ENCODE results near the gene TSTD2. TPM values are rescaled to one million over a fixed set of nuclear protein-coding genes. Genes with fewer than 3 reads are reported as not detected.

The TSTD2 gene
- total RNA-seq, 2 donors from 2014 or later = 13.9 to 14.0 TPM

- H3K27ac ChIP-seq = peak overlapping the region in 1 of 2 donors; percentile 5
- no peak for DNase-seq (ENCODE audit: low spot score)
- peaks cover 70% of the 10 kb centered on the region for H3K36me3 ChIP-seq
- no peaks in the 10 kb centered on the region for H3K27me3 ChIP-seq
- no peaks in the 10 kb centered on the region for H3K9me3 ChIP-seq
- no peak overlapping the region for H3K4me3 ChIP-seq
- no peaks in the 10 kb centered on the region for H3K4me1 ChIP-seq
- TF ChIP-seq, protein P1, sequence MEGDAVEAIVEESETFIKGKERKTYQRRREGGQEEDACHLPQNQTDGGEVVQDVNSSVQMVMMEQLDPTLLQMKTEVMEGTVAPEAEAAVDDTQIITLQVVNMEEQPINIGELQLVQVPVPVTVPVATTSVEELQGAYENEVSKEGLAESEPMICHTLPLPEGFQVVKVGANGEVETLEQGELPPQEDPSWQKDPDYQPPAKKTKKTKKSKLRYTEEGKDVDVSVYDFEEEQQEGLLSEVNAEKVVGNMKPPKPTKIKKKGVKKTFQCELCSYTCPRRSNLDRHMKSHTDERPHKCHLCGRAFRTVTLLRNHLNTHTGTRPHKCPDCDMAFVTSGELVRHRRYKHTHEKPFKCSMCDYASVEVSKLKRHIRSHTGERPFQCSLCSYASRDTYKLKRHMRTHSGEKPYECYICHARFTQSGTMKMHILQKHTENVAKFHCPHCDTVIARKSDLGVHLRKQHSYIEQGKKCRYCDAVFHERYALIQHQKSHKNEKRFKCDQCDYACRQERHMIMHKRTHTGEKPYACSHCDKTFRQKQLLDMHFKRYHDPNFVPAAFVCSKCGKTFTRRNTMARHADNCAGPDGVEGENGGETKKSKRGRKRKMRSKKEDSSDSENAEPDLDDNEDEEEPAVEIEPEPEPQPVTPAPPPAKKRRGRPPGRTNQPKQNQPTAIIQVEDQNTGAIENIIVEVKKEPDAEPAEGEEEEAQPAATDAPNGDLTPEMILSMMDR (IDR thresholded peaks at IDR 0.05) = no peak
Measured at GRCh38 chr9:97659771-97660170, 26.6 kb upstream of the TSTD2 start.

DNA sequence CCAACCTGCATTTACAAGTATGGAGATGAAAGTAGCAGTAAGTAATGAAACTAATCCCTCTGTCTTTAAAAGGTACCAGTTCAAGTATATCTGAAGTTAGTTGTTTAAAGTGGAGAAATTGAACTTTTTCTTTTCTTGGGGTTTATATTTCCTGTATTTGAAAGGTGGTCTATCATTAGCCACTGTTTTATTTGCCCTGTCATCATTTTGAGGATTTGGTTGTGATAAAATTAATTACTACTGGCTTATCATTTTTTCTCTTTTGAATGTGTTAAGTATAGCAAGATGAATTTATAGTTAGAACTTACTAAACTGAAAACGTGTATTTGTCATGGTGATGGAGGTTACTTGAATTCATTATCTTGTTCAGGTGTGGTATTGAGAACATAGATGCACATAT is 25.5 kb upstream of the TSTD2 start:
- Histone ChIP-seq H3K27ac (no peak overlapping the region), H3K4me3 (no peak overlapping the region), H3K9me3 (no peaks in the 10 kb centered on the region), H3K36me3 (peaks cover 70% of the 10 kb centered on the region), H3K27me3 (no peaks in the 10 kb centered on the region), H3K4me1 (no peaks in the 10 kb centered on the region)
- no peak for DNase-seq (ENCODE audit: low spot score)
- TF ChIP-seq, protein P1 (IDR thresholded peaks at IDR 0.05) = no peak

GRCh38 chr9:97651646-97652045 is 18.5 kb upstream of the TSTD2 start:
- Histone ChIP-seq H3K27me3 (no peaks in the 10 kb centered on the region), H3K4me3 (no peak overlapping the region), H3K9me3 (no peaks in the 10 kb centered on the region), H3K36me3 (peaks cover 82% of the 10 kb centered on the region), H3K4me1 (peaks cover 0 to 15% of the 10 kb centered on the region in 2 donors), H3K27ac (peak overlapping the region; percentile 17 to 38)
- TF ChIP-seq, protein P1 (IDR thresholded peaks at IDR 0.05) = no peak
- DNase-seq (ENCODE audit: low spot score) = no peak

GRCh38 chr9:97647996-97648395 is 14.8 kb upstream of the TSTD2 start:
- no peak for DNase-seq (ENCODE audit: low spot score)
- Histone ChIP-seq H3K9me3 (no peaks in the 10 kb centered on the region), H3K4me1 (peaks cover 0 to 15% of the 10 kb centered on the region in 2 donors), H3K27ac (no peak overlapping the region), H3K4me3 (no peak overlapping the region), H3K27me3 (no peaks in the 10 kb centered on the region), H3K36me3 (peaks cover 77% of the 10 kb centered on the region)
- TF ChIP-seq, protein P1 (IDR thresholded peaks at IDR 0.05) = no peak

GRCh38 chr9:97645720-97646119 is 12.6 kb upstream of the TSTD2 start:
- Histone ChIP-seq H3K27ac (no peak overlapping the region), H3K4me1 (peaks cover 0 to 1% of the 10 kb centered on the region in 2 donors), H3K9me3 (no peaks in the 10 kb centered on the region), H3K27me3 (no peaks in the 10 kb centered on the region), H3K36me3 (peaks cover 80% of the 10 kb centered on the region), H3K4me3 (no peak overlapping the region)
- no peak for DNase-seq (ENCODE audit: low spot score)
- TF ChIP-seq, protein P1 (IDR thresholded peaks at IDR 0.05) = no peak

- Histone ChIP-seq H3K9me3 (no peaks in the 10 kb centered on the region), H3K4me3 (no peak overlapping the region), H3K36me3 (peaks cover 39% of the 10 kb centered on the region), H3K27me3 (no peaks in the 10 kb centered on the region), H3K27ac (no peak overlapping the region), H3K4me1 (peaks cover 0 to 34% of the 10 kb centered on the region in 2 donors)
- TF ChIP-seq, protein P1 (IDR thresholded peaks at IDR 0.05) = no peak
- no peak for DNase-seq (ENCODE audit: low spot score)
Measured at GRCh38 chr9:97640325-97640724, 7.2 kb upstream of the TSTD2 start.
